SU-DHL-6 (cell line): ENCODE results near the gene SF3B1.
"Not testable (repeated sequence)": the region's sequence is repeated elsewhere in the genome, so short reads cannot be mapped to it uniquely, and the experiment has no call there.

Experiments
- H2AFZ ChIP-seq: fragments of 200-600 bp; sonication (generic); 2 replicates; pipeline ENCODE4 v1.6.1; 2014; ENCODE audit warnings: low read depth, mild to moderate bottlenecking, moderate library complexity, mixed read lengths, antibody characterized with exemption, low read length; ENCODE audit not compliant: severe bottlenecking
- H3F3A ChIP-seq: fragments of 200-600 bp; shearing (Covaris generic); 2 replicates; pipeline ENCODE4 v1.6.0; 2016; ENCODE audit warnings: antibody characterized with exemption, mild to moderate bottlenecking; ENCODE audit not compliant: insufficient read depth
- H3K27ac ChIP-seq: fragments of 200-600 bp; sonication (generic); 2 replicates; pipeline ENCODE4 v1.5.1; 2016; ENCODE audit warnings: low read depth, mild to moderate bottlenecking, low read length, moderate library complexity, mixed read lengths
- H3K27me3 ChIP-seq: fragments of 200-600 bp; sonication (generic), shearing (Covaris generic); 2 replicates; pipeline ENCODE4 v1.6.0; 2014; ENCODE audit warnings: mild to moderate bottlenecking, low read length
- H3K36me3 ChIP-seq: fragments of 200-600 bp; sonication (generic); 2 replicates; pipeline ENCODE4 v1.6.1; 2014; ENCODE audit warnings: mild to moderate bottlenecking, low read length, mixed read lengths
- H3K4me2 ChIP-seq: fragments of 300-600, 200-600 bp; shearing (Covaris generic), sonication (generic); 2 replicates; pipeline ENCODE4 v1.6.0; 2014; ENCODE audit warnings: low read length, low read depth, mild to moderate bottlenecking; ENCODE audit not compliant: poor library complexity, severe bottlenecking
- H3K4me3 ChIP-seq: fragments of 200-600 bp; sonication (generic); 2 replicates; pipeline ENCODE4 v1.5.1; 2014; ENCODE audit warnings: antibody characterized with exemption, low read length, mild to moderate bottlenecking, mixed read lengths; ENCODE audit not compliant: insufficient read depth, poor library complexity, severe bottlenecking
- H3K79me2 ChIP-seq: fragments of 200-600 bp; sonication (generic); 2 replicates; pipeline ENCODE4 v1.6.1; 2014; ENCODE audit warnings: mild to moderate bottlenecking, low read length, moderate library complexity; ENCODE audit not compliant: insufficient read depth
- H3K9ac ChIP-seq: fragments of 200-600 bp; sonication (generic); 2 replicates; pipeline ENCODE4 v1.7.0; 2014; ENCODE audit warnings: mild to moderate bottlenecking, low read length
- H3K9me2 ChIP-seq: fragments of 200-600 bp; sonication (generic); replicated peaks from 2 replicates; pipeline ENCODE4 v1.6.1; 2014; ENCODE audit warnings: low read length; ENCODE audit not compliant: insufficient read depth
- H3K9me3 ChIP-seq: fragments of 200-600 bp; sonication (generic); 2 replicates; pipeline ENCODE4 v1.6.1; 2014; ENCODE audit warnings: low read length, mixed read lengths; ENCODE audit not compliant: insufficient read depth
- H4K20me1 ChIP-seq: fragments of 200-600 bp; sonication (generic); 2 replicates; pipeline ENCODE4 v1.6.1; 2014; ENCODE audit warnings: low read depth, mild to moderate bottlenecking, antibody characterized with exemption, low read length, moderate library complexity, mixed read lengths
- CTCF ChIP-seq: fragments of 200-600 bp; sonication (generic); IDR thresholded peaks from one replicate; pipeline ENCODE4 v1.5.1; 2017; ENCODE audit warnings: antibody characterized with exemption, mild to moderate bottlenecking, low read length, moderate library complexity; ENCODE audit not compliant: insufficient read depth, poor library complexity, severe bottlenecking
- EZH2phosphoT487 ChIP-seq: fragments of 200-600 bp; sonication (generic), shearing (Covaris generic); conservative IDR thresholded peaks from 2 replicates; pipeline ENCODE4 v1.6.1; 2018; ENCODE audit warnings: mild to moderate bottlenecking, antibody characterized with exemption, low read length, moderate library complexity, mixed read lengths

SF3B1 gene

DNA sequence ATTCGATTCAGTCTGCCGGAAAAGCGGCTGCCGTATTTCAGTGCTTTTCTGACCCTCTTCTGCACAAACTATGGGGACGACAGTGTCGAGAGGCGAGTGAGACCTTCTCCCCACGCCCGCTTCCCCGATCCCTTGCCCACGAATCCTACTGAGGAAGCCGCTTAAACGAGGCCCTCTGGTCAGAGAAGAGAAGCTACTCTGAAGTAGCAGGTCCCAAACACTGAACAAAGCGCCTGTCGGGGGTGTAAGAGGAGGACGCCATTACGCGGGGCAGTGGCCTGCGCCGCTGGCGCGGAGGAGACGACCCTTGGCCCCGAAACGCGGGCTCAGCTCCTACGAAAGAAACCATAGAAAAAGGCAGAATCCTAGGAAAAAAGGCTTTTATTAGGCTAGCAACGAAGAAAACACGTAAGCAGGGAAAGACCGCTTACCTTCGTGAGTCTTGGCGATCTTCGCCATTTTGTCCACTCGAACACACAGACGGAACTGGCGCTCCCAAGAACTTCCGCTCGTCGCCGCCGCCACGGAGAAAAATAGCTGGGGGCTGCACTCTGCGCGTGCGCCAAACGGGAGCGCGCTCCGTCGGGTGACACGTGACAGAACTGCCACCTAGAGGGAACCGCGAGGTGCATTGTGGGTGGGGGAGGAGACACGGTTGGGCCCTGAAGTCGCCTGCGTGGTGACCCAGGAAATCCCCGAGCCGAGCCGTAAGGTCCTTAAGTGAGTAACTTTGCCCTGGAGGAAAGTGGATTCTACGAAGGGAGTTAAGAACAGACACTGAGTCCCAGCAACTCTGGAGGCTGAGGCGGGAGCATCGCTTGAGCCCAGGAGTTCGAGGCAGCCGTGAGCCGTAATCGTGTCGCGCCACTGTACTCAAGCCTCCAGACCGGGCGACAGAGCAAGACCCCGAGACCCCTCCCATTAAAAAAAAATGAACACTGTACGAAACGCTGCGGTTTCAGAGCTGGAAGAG, at the start of gene SF3B1:
SF3B1 (minus strand) TSS at position 488 of the 973 bp plus-strand sequence; CDS start at position 459, 29 bp downstream.
- Histone ChIP-seq H3K9me3 (no peaks in the 10 kb centered on the region), H3K36me3 (0 out of 2 replicates have a peak, but pooled peaks cover 4% of the 10 kb centered on the region), H3K27ac (peak within 1 kb of the TSS; percentile 70), H2AFZ (peak within 1 kb of the TSS; percentile 73), H3K79me2 (peaks cover 50% of the 10 kb centered on the region), H3K27me3 (no peaks in the 10 kb centered on the region), H3K4me3 (peak within 1 kb of the TSS; percentile 90), H3K4me2 (peak within 1 kb of the TSS; percentile 89), H4K20me1 (peaks cover 30% of the 10 kb centered on the region), H3K9me2 (no peaks in the 10 kb centered on the region), H3K9ac (peak within 1 kb of the TSS; percentile 93), H3F3A (no peaks in the 10 kb centered on the region)
- no peak for TF ChIP-seq EZH2phosphoT487
- no peak for TF ChIP-seq CTCF

DNA sequence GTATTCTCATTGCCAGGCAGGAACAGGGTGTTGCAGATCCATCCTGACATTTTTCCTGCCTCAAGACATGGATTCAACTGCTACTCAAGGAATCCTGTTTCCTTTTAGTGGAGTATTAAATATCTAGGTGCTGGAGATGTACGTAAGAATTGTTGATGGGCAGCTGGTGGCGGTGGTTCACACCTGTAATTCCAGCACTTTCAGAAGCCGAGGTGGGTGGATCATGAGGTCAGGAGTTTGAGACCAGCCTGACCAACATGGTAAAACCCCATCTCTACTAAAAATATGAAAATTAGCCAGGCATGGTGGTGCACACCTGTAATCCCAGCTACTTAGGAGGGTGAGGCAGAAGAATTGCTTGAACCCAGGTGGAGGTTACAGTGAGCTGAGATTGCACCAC, 49.4 kb upstream of the SF3B1 start:
- not testable (repeated sequence) for H3K9ac ChIP-seq, H3K27me3 ChIP-seq, H4K20me1 ChIP-seq, H3K79me2 ChIP-seq, H3K27ac ChIP-seq, H3K9me2 ChIP-seq, H3K4me3 ChIP-seq, H3K4me2 ChIP-seq, H2AFZ ChIP-seq
- Histone ChIP-seq H3F3A (peaks cover 43% of the 10 kb centered on the region), H3K9me3 (peaks cover 12% of the 10 kb centered on the region; the same call in 1 of the 2 replicates), H3K36me3 (peaks cover 45% of the 10 kb centered on the region)

DNA sequence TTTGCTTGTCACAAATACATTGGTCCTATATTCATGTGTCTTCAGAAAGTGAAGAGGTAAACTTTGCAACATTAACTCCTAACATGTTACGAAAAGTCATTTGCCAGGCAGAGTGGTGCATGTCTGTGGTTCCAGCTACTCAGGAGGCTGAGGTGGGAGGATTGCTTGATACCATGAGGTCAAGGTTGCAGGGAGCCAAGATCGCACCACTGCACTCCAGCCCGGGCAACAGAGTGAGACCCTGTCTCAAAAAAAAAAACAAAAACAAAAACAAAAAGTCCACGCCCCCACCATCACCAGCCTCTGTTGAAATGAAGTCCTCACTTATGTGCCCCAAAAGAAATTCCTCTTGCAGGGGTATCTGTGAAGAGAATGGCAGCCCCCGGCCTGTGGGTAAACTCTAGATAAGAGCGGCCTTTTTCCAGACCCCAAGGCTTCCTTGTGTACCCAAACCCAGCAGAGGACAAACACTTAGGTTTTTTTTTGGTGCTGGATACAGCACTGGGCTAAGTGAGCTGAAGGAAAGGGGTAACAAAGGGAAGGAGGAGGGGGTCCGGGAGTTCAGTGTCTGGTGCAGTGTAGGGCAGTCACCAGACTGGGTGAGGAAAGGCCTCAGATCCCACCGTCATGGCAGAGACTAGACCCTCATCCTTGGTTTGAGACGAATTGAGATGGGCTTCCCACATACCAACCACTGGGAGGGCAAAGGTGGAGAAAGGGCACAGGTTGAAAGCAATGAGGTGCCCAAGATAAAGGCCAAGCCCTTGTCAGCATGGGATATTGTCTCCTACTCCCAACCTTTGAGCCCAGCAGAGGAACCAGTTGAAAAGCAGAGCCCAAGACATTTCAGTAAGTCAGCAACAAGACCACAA, 45.6 kb upstream of the SF3B1 start:
- no peaks in the 10 kb centered on the region for H4K20me1 ChIP-seq
- no peak overlapping the region for H3K27ac ChIP-seq
- no peak overlapping the region for H2AFZ ChIP-seq
- no peaks in the 10 kb centered on the region for H3K27me3 ChIP-seq
- H3K4me2 ChIP-seq: no peak overlapping the region
- H3K79me2 ChIP-seq: no peaks in the 10 kb centered on the region
- peaks cover 12% of the 10 kb centered on the region; the same call in 1 of the 2 replicates for H3K36me3 ChIP-seq
- no peak for TF ChIP-seq CTCF
- no peak for TF ChIP-seq EZH2phosphoT487
- H3K4me3 ChIP-seq: no peak overlapping the region
- H3K9ac ChIP-seq: no peak overlapping the region
- H3K9me3 ChIP-seq: peaks cover 12% of the 10 kb centered on the region; the same call in 1 of the 2 replicates
- no peaks in the 10 kb centered on the region for H3K9me2 ChIP-seq
- peaks cover 16% of the 10 kb centered on the region for H3F3A ChIP-seq
